NCI-H2171 treated with DMSO at 0.1 percent for 48 hours (cell line): ENCODE measurements around the gene NME7.
"Not testable (repeated sequence)": the region's sequence is repeated elsewhere in the genome, so short reads cannot be mapped to it uniquely, and the experiment has no call there.

Experiments used
- DNase-seq: peaks from one replicate; lab custom pipeline; 2025; lab: John Stamatoyannopoulos, UW

The NME7 gene

GRCh38 chr1:169305948-169306347 is 61.6 kb downstream of the NME7 start:
- DNase-seq, result no peak

GRCh38 chr1:169305356-169305755 is 62.2 kb downstream of the NME7 start:
- no peak for DNase-seq

- DNase-seq, result no peak
Measured at GRCh38 chr1:169300854-169301253, 66.7 kb downstream of the NME7 start.

GRCh38 chr1:169298441-169298840 is 69.2 kb downstream of the NME7 start:
- peak; percentile 96 for DNase-seq

GRCh38 chr1:169295846-169296245 is 71.8 kb downstream of the NME7 start:
- peak; percentile 84 for DNase-seq

- DNase-seq, result no peak
Measured at GRCh38 chr1:169295425-169295824, 72.2 kb downstream of the NME7 start.

- no peak for DNase-seq
Measured at GRCh38 chr1:169289016-169289415, 78.6 kb downstream of the NME7 start.

- DNase-seq, result no peak
Measured at GRCh38 chr1:169288011-169288414, 79.6 kb downstream of the NME7 start.

- DNase-seq, result no peak
Measured at GRCh38 chr1:169287280-169287679, 80.3 kb downstream of the NME7 start.

- not testable (repeated sequence) for DNase-seq
Measured at GRCh38 chr1:169281562-169281961, 86.0 kb downstream of the NME7 start.

- DNase-seq, result no peak
Measured at GRCh38 chr1:169271098-169271497, 96.5 kb downstream of the NME7 start.

- no peak for DNase-seq
Measured at GRCh38 chr1:169266133-169266532, 101.5 kb downstream of the NME7 start.

GRCh38 chr1:169263059-169263458 is 104.5 kb downstream of the NME7 start:
- DNase-seq, result no peak

- no peak for DNase-seq
Measured at GRCh38 chr1:169261884-169262283, 105.7 kb downstream of the NME7 start.

- no peak for DNase-seq
Measured at GRCh38 chr1:169260478-169261151, 107.0 kb downstream of the NME7 start.

- DNase-seq, result no peak
Measured at GRCh38 chr1:169259816-169260215, 107.8 kb downstream of the NME7 start.

- DNase-seq, result no peak
Measured at GRCh38 chr1:169250795-169251194, 116.8 kb downstream of the NME7 start.

- no peak for DNase-seq
Measured at GRCh38 chr1:169250022-169250421, 117.6 kb downstream of the NME7 start.

- DNase-seq, result no peak
Measured at GRCh38 chr1:169249611-169250010, 118.0 kb downstream of the NME7 start.

GRCh38 chr1:169245706-169246105 is 121.9 kb downstream of the NME7 start:
- DNase-seq, result no peak

- no peak for DNase-seq
Measured at GRCh38 chr1:169240449-169241232, 127.0 kb downstream of the NME7 start.

- no peak for DNase-seq
Measured at GRCh38 chr1:169236880-169237279, 130.7 kb downstream of the NME7 start.

- DNase-seq, result no peak
Measured at GRCh38 chr1:169236143-169236542, 131.5 kb downstream of the NME7 start.

- no peak for DNase-seq
Measured at GRCh38 chr1:169235568-169235967, 132.0 kb downstream of the NME7 start.
